Right ventricle myocardium inferior (tissue), 1 donor: ENCODE data around the gene ZSCAN32. TPM values are rescaled to one million over a fixed set of nuclear protein-coding genes. Genes with fewer than 3 reads are reported as not detected.

ENCODE experiments used
- ATAC-seq: fragments of 200-7000 bp; cut with Tn5 transposase; one replicate; pipeline ENCODE4 v1.9.1; 2020; ENCODE audit warnings: mild to moderate bottlenecking, moderate library complexity
- DNase-seq: peaks from one replicate; pipeline ENCODE4 v3.0.0; 2021; ENCODE audit errors: missing footprints
- intact Hi-C: fragments of 100-400 bp; cut with DNase I; formaldehyde crosslinking; loops from one replicate; pipeline ENCODE4 v1.11.0; 2022
- long read RNA-seq: library from polyadenylated mRNA; unstranded; transcript quantifications from one replicate; pipeline ENCODE4 v2.0.0, GENCODE V29; 2021
- total RNA-seq: library from RNA; stranded (reverse); fragmentation: NEBNext Ultra II Directional; extraction: Animal tissue kit (Norgen Biotek cat#: 25700); gene quantifications from one replicate; pipeline ENCODE4 v1.2.1, GENCODE V29; 2021
- donor health status: DM: no; HTN: yes; CAD: no; lungs with severe emphysema.

ZSCAN32 gene
- 6.9 TPM for total RNA-seq
- long read RNA-seq, partial matches to known transcripts, result 0 of 4 reads
- long read RNA-seq, other reads (novel, unspliced or antisense), result 1 of 4 reads

- intact Hi-C loops, result loop anchor here (2.0 to 5.0 kb wide), 4 partner anchors 41 to 100 kb away; partner anchors contain the start of genes CLUAP1, NAA60, TIGD7 and ZNF597
- DNase-seq (peak; percentile 99), ATAC-seq (peak; percentile 100)
These were observed at the start of gene ZSCAN32, which contains the start of gene ZNF174 for GRCh38 chr16:3400779-3401688. TSS of gene ZSCAN32 (minus strand) at chr16:3401004. CDS start at chr16:3397557, 3,447 bp downstream. TSS of gene ZNF174 (plus strand) at chr16:3401215. CDS start at chr16:3402005, 790 bp downstream.

- intact Hi-C loops, result loop anchor here (5.0 kb wide), 1 partner anchor 42 kb away; the partner anchor contains the start of genes ZNF174 and ZSCAN32
- ATAC-seq, result peak; percentile 49
- no peak for DNase-seq
These were observed 43.2 kb upstream of the ZSCAN32 start for GRCh38 chr16:3444032-3444388.

- intact Hi-C loops, result loop anchor here (5.0 kb wide), 1 partner anchor 41 kb away; the partner anchor contains the start of genes ZNF174 and ZSCAN32
- ATAC-seq, result peak; percentile 98
- peak; percentile 84 for DNase-seq
These were observed 42.6 kb upstream of the ZSCAN32 start, which contains the start of the genes NAA60 and ZNF597 for GRCh38 chr16:3443108-3444031. TSS of gene NAA60 (plus strand) at chr16:3443680. CDS start at chr16:3476228, 32,548 bp downstream. TSS of gene ZNF597 (minus strand) at chr16:3443504. CDS start at chr16:3443153, 351 bp downstream.

- intact Hi-C loops, result loop anchor here (5.0 kb wide), 1 partner anchor 37 kb away; the partner anchor contains the start of genes ZNF174 and ZSCAN32
- no peak for DNase-seq
- ATAC-seq, result no peak
These were observed 38.8 kb upstream of the ZSCAN32 start for GRCh38 chr16:3439637-3440036.

- no peak for DNase-seq
- no peak for ATAC-seq
- intact Hi-C loops, result no loop called here
These were observed 33.6 kb upstream of the ZSCAN32 start for GRCh38 chr16:3434373-3434772.

GRCh38 chr16:3431779-3432219 is 31.0 kb upstream of the ZSCAN32 start:
- intact Hi-C loops, result no loop called here
- DNase-seq, result peak; percentile 79
- ATAC-seq, result peak; percentile 70

- ATAC-seq (no peak), DNase-seq (no peak)
- intact Hi-C loops, result no loop called here
These were observed 13.1 kb upstream of the ZSCAN32 start for GRCh38 chr16:3413730-3414379.

GRCh38 chr16:3408561-3409197 is 7.9 kb upstream of the ZSCAN32 start:
- no peak for DNase-seq
- no peak for ATAC-seq
- intact Hi-C loops, result no loop called here

GRCh38 chr16:3401719-3402397 is 1.1 kb upstream of the ZSCAN32 start:
- no peak for DNase-seq
- no peak for ATAC-seq
- intact Hi-C loops, result loop anchor here (2.0 to 5.0 kb wide), 4 partner anchors 40 to 99 kb away; partner anchors contain the start of genes CLUAP1, NAA60, TIGD7 and ZNF597

- intact Hi-C loops, result loop anchor here (2.0 to 5.0 kb wide), 4 partner anchors 42 to 100 kb away; partner anchors contain the start of genes CLUAP1, NAA60, TIGD7 and ZNF597
- DNase-seq (no peak), ATAC-seq (no peak)
These were observed 392 bp downstream of the ZSCAN32 start for GRCh38 chr16:3400446-3400778.

GRCh38 chr16:3389663-3390338 is 11.0 kb downstream of the ZSCAN32 start:
- intact Hi-C loops, result no loop called here
- ATAC-seq (no peak), DNase-seq (no peak)

- intact Hi-C loops, result no loop called here
- DNase-seq (no peak), ATAC-seq (no peak)
These were observed 12.5 kb downstream of the ZSCAN32 start for GRCh38 chr16:3388325-3388724.

GRCh38 chr16:3383045-3383448 is 17.8 kb downstream of the ZSCAN32 start:
- DNase-seq (no peak), ATAC-seq (no peak)

GRCh38 chr16:3377917-3378316 is 22.9 kb downstream of the ZSCAN32 start:
- DNase-seq, result no peak
- intact Hi-C loops, result no loop called here
- no peak for ATAC-seq

More at GRCh38 chr16:3383045-3383448, 17.8 kb downstream of the ZSCAN32 start:
- intact Hi-C loops, result no loop called here

GRCh38 chr16:3375680-3376079 is 25.1 kb downstream of the ZSCAN32 start:
- intact Hi-C loops, result no loop called here
- ATAC-seq, result no peak
- no peak for DNase-seq

- intact Hi-C loops, result no loop called here
- ATAC-seq (no peak), DNase-seq (no peak)
These were observed 31.7 kb downstream of the ZSCAN32 start for GRCh38 chr16:3369073-3369472.
